OCI-LY7 (cell line): ENCODE data around the gene PKM.

Experiments
- CTCF ChIP-seq: fragments of 200-600 bp; sonication (generic); conservative IDR thresholded peaks from 2 replicates; pipeline ENCODE4 v1.5.1; 2014; ENCODE audit warnings: mild to moderate bottlenecking, antibody characterized with exemption, low read length, moderate library complexity, mixed read lengths
- EZH2phosphoT487 ChIP-seq: fragments of 200-600 bp; sonication (generic); IDR thresholded peaks from 2 replicates; pipeline ENCODE4 v1.6.1; 2018; ENCODE audit warnings: low read depth, borderline replicate concordance, mild to moderate bottlenecking, mixed run types, antibody characterized with exemption, low read length, moderate library complexity, mixed read lengths

GRCh38 chr15:72154316-72154715 lies 76.7 kb downstream of the PKM start:
- TF ChIP-seq CTCF (no peak), EZH2phosphoT487 (no peak)
